Testis (tissue), 2 donors: ENCODE data around the gene FDXR.

Source experiments
- CTCF ChIP-seq, 3 experiments: fragments of 450-650 bp in 2 of 3; fragments of 200-600 bp in 1 of 3; sonication (generic) in 1 of 3; IDR thresholded peaks; one replicate each; pipeline ENCODE4 v1.5.1; 2016 to 2019; ENCODE audit warnings: antibody characterized with exemption in 3 of 3, mild to moderate bottlenecking in 2 of 3, moderate library complexity in 1 of 3
- POLR2A ChIP-seq: fragments of 450-650 bp; IDR thresholded peaks from one replicate; pipeline ENCODE4 v1.6.1; 2017; ENCODE audit warnings: antibody characterized with exemption, mild to moderate bottlenecking, moderate library complexity

- TF ChIP-seq CTCF (IDR thresholded peaks at IDR 0.05) (no peak), POLR2A (no peak)
Observed at GRCh38 chr17:74832421-74832820, 40.4 kb downstream of the FDXR start.
